NCI-H69 (cell line): ENCODE results near the gene ATAT1.
"Not testable (repeated sequence)": the region's sequence is repeated elsewhere in the genome, so short reads cannot be mapped to it uniquely, and the experiment has no call there.

Experiments used
- DNase-seq: peaks from one replicate; lab custom pipeline; 2025; lab: John Stamatoyannopoulos, UW

The ATAT1 gene

GRCh38 chr6:30651143-30651542 is 24.5 kb downstream of the ATAT1 start:
- no peak for DNase-seq

- DNase-seq = no peak
Observed at GRCh38 chr6:30654798-30655742, 28.4 kb downstream of the ATAT1 start.

- DNase-seq = no peak
Observed at GRCh38 chr6:30655743-30656094, 29.0 kb downstream of the ATAT1 start.

DNA sequence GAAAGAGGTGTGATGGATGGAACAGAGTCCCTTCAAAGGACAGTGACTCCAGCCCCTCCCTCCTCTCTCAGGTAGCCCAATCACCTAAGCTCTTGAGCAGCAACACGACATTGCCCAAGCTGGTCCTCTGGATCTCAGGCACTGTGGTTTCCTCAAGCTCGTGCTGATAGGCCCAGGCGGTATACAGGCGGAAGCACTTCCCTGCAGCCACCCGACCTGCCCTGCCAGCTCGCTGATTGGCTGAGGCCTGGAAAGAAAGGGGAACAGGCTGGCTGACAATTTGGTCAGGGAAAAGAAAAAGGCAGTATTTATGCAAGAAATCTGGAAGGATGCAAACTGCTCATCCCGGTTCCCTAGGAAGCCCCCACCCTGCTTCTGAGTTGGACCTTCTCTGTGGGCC is 29.8 kb downstream of the ATAT1 start:
- DNase-seq = no peak

- DNase-seq = no peak
Observed at GRCh38 chr6:30657454-30657853, 30.8 kb downstream of the ATAT1 start.

GRCh38 chr6:30657922-30658321 is 31.2 kb downstream of the ATAT1 start:
- not testable (repeated sequence) for DNase-seq

GRCh38 chr6:30664994-30665767 is 38.5 kb downstream of the ATAT1 start:
- DNase-seq = no peak

- not testable (repeated sequence) for DNase-seq
Observed at GRCh38 chr6:30666300-30666699, 39.6 kb downstream of the ATAT1 start.

DNA sequence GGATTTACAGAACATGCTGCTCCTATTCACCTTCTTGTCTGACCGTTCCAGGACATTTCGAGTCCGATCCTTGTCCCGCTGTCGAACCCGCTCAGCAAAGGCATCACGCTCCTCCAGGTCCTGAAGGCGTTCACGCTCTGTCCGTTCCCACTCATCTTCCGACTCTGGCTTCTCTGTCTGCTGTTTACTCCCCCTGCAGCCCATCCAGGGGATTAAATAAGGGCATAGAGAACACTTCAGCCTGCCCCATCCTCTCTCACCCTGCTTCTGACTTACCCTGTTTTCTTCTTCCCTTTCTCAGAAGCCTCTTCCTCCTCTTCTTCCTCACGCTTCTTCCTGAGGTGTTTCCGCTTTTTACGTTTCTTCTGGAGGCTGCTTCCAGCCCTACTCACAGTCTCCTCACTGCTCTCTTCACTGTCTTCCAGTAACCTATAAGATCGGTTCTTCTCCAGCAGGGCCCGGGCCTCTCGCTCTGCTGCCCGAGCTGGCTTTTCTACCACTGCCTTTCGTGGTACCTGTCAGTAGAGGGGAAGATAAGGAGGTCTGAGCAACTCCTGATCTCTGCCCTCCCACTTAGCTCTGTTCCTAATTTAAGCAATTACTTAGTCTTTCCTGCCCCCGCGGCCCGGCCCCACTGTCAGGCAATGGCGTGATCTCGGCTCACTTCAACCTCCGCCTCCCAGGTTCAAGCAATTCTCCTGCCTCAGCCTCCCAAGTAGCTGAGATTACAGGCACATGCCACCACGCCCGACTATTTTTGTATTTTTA is 44.3 kb downstream of the ATAT1 start:
- no peak for DNase-seq

DNA sequence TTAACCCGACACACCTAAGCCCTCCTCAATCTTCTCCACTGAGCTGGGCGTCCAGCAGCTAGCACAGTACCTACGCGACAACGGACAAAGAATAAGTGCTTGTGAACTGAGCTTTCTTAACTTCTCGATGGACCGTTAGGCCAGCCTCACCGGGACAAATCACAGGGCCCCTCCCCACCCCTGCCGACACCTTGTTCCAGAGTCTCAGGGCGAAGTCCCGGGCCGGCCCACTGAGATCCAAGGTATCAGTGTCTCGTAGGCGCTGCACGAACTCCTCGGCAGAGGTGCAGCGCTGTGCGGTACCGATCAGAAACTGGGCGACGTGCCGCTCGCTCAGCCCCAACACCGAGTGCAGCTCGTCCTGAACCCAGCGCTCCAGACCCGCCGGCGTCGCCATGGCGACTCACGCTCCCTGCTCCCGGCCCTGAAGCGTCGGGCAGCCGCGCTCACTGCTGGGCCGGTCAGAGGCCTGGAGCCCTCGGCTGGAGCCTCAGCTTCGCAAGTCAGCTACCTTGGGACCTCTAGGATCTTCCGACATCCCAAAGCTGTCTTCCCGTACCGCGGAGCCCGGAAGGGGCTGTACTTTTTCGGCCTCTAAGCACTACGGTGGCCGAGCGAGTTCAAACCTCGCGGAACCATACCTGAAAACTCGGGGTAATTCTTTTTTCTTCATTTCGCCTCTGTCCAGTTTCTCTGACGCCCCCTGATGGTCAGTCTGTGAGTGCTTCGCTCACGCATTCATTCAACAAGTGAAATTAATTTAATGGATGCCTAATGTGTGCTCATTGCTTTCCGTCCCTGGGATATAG is 46.0 kb downstream of the ATAT1 start, which contains the start of gene DHX16:
DHX16 (minus strand) TSS at position 562 of the 809 bp plus-strand sequence; CDS start at position 397, 165 bp downstream.
- peak; percentile 99 for DNase-seq

GRCh38 chr6:30676660-30677285 is 50.1 kb downstream of the ATAT1 start:
- DNase-seq = no peak

GRCh38 chr6:30678964-30679726 is 52.5 kb downstream of the ATAT1 start:
- DNase-seq = peak; percentile 79

DNA sequence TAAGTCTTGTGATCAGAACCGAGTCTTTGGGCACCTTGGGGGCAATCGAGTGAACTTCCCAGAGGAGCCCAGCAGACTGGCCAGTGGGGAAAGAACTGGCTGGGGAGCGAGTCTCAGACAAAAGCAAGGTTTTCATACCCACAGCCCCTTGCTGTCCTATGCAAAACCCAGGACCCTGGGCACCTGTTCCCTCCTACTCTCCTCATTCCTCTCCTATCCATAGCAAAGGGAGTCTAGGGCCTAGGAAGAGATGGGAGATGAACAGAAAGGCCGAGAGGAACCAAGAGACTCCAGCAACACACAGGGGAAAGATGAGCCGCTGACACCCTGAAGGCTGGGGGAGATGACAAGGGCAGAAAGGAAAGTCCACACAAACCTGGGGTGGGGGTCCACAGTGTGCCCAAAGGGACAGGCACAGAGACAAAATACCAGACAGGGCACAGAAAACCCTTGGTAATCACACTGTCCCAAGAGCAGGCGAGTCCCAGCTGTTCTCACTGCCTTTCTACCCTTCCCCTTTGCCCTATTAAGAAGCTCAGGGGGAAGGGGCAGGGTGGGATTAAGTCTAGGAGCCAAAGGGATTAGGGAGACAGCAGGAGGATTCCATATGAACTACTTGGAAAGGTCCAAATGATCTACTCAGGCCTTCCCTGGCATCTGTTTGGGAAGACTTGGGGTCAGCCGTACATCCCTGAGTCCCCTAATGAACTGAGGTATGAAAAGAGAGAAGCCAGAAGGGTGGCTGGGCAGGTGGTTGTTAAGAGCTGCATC is 53.3 kb downstream of the ATAT1 start:
- no peak for DNase-seq

GRCh38 chr6:30681766-30682142 is 55.1 kb downstream of the ATAT1 start:
- no peak for DNase-seq

GRCh38 chr6:30682143-30683117 is 55.8 kb downstream of the ATAT1 start:
- peak; percentile 48 for DNase-seq

GRCh38 chr6:30683183-30683979 is 56.7 kb downstream of the ATAT1 start:
- DNase-seq = no peak

DNA sequence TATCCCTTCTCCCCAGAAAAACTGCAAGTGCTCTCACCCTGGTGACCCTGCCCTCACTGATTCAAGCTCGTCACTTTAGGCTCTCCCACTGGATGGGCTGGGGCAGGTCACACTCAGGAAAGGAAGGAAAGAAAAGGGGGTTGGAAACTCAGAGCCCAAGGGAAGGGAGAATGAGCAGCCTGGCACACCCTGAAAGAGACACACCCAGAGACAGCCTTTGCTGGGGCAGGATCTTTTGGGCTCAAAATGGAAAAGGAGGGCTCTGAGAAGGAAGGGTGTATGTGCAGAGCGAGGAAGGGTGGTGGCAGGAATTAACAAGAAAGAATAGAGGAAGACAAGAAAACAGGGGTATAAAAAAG is 57.3 kb downstream of the ATAT1 start:
- DNase-seq = no peak
